HG03558 (cell line): ENCODE data around the gene GRIP2.

Experiments used
- ATAC-seq: cut with Tn5 transposase; IDR thresholded peaks from one replicate; pipeline ENCODE4 v1.9.1; 2021; ENCODE audit warnings: moderate number of reproducible peaks; ENCODE audit not compliant: unreplicated experiment; ENCODE audit errors: extremely low read depth

Gene GRIP2

GRCh38 chr3:14441920-14442300 is 98.2 kb downstream of the GRIP2 start:
- ATAC-seq, result no peak

DNA sequence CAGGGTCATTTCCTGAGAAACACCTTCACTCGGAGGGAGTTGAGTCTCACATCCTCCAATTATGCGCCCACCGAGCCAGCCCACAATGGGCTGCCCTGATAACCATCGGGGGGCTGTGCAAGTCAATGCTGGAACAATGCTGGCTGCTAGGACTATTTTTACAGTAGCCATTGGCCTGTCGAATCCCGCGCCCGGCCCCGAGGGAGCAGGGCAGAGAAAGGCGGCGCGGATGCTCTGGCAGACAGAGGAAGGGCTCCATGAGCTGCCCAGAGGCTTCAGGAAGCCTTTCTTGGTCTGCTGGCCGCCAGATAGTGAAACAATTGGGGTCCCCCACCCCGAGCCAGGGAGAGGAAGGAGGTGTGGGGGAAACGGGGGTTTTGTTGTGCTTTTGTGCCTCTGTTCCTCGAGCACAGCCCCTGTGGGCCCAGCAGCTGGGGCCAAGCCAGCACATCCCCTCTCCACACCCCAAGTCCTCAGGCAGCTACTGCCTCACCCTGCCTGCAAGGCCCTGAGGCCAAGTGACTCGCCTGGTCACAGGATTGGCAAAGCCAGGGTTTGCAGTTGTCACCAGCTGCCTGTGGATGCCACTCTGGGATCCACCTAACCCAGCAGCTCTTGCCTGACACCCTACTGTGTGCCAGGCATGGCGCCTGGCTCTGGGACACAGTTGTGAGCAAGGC is 98.8 kb downstream of the GRIP2 start:
- no peak for ATAC-seq

- ATAC-seq, result no peak
Observed at GRCh38 chr3:14440531-14441239, 99.5 kb downstream of the GRIP2 start.

- ATAC-seq, result no peak
Observed at GRCh38 chr3:14440168-14440518, 100.0 kb downstream of the GRIP2 start.

DNA sequence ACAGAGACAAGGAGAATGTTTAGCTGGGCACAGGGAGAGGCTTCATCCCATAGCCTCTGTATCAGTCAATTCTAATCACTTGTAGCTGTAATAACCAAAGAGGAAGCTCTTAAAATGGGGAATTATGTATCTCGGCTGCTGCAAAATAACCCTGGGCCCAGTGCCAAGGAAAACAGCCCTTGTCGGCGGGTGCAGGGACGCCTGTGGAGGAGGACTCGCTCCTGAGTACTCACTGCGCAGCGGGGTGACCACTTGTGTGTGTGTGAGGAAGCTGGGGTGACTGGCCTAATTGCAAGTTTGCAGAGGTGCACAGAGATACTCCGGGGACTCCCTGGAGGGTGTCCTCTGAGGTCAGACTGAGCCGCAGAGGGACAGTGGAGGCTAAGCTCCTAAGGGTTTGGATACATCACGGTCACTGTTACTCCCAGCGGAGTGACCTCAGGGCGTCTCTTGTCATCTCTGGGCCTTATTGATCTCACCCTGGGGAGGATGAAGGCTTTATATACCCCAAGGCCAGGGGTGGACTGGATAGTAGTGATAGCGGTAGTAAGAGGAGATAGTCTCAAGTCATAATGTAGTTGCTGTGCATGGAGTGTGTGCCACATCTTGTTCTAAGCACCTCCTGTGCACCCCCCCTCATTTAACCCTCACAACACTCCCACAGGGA is 100.5 kb downstream of the GRIP2 start:
- no peak for ATAC-seq
